Measurements from ENCODE around the gene ZNF688.

ZNF688 gene

DNA sequence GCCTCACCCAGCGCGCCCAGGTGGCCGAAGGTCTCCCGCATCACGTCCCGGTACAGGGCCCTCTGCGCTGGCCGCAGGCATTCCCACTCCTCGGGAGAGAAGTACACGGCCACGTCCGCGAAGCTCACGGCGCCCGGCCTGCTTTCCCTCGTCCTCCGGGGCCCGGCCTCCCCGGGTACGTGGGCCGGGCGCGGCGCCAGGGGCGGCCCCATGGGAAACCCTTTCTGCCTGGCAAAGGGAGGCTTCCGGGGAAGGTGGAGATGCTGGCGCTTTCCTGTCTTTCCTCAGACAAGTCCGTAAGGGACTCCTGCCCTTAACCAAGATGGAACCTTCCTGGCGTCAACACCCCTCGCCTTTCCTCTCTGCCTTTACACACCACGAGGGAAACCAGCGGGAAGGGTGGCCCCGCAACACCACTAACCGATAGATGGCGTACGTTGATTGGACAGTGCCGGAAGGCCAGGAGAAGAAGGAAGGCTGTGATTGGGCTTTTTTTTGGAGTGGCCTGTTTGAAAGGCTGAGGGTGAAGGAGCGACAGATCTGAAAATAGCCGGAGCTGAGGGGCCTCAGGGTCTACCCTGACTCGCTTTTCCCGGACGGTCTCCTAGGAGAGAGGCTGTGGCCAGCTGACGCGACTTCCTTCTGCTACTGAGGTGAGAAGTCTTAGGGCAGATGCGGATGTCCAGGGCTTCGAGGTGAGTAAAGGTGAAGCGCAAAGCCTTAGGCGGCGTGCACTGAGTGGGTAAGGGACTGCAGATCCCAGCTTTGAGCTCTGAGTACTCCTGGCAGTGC, 14.1 kb upstream of the ZNF688 start, which contains the start of gene ZNF785:
Gene ZNF785, minus strand, starts transcription at position 298 of the 792 bp plus-strand sequence. Its CDS starts 86 bp downstream, at position 212.
- DNase-seq (ENCODE audit: extremely low read depth in 1 of 2, low read depth in 1 of 2) = peak; percentile 74 to 94

GRCh38 chr16:30585022-30585399, 13.5 kb upstream of the ZNF688 start:
- DNase-seq (ENCODE audit: extremely low read depth in 1 of 2, low read depth in 1 of 2) = no peak

- DNase-seq (ENCODE audit: extremely low read depth in 1 of 2, low read depth in 1 of 2) = no peak
Measured at GRCh38 chr16:30582611-30583340, 11.3 kb upstream of the ZNF688 start.

GRCh38 chr16:30581457-30581856, 9.9 kb upstream of the ZNF688 start:
- DNase-seq (ENCODE audit: extremely low read depth in 1 of 2, low read depth in 1 of 2) = no peak

- no peak for DNase-seq (ENCODE audit: extremely low read depth in 1 of 2, low read depth in 1 of 2)
Measured at GRCh38 chr16:30574678-30575077, 3.2 kb upstream of the ZNF688 start.

DNA sequence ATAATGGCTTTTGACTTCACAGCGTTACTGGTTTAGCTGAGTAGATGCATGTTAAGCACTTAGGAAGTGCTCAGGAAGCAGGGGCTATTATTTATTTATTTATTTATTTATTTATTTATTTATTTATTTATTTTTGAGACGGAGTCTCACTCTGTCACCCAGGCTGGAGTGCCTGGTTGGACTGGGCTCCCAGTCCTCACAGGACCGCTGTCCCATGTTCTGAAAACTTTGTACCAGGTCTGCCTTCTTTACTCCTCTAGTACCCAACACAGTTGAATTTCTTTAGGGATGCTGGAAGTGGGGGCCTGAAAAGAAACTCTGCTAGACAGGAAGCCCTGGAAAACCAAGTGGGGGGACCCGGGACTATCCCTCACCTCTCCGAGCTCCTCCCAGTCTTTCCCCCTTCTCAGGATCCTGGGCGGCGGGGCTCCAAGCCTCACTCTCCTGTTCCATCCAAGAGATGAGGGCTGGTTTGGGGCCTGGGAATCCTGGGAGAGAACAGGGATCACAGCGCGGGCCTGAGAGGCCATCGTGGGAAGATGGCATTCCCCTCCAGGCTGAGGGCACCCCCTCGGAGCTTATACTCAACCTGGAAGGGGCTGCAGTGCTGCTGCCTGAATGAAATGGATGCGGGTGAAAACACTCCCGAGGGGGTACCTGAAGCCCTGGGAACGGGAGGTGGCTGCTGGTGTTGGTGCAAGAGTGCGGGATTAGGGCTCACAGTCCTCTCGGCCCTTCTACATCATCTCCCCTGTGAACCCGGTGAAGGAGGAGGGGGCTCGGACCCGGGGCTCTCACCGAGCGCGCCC, 674 bp downstream of the ZNF688 start:
- DNase-seq (ENCODE audit: extremely low read depth in 1 of 2, low read depth in 1 of 2) = no peak

DNA sequence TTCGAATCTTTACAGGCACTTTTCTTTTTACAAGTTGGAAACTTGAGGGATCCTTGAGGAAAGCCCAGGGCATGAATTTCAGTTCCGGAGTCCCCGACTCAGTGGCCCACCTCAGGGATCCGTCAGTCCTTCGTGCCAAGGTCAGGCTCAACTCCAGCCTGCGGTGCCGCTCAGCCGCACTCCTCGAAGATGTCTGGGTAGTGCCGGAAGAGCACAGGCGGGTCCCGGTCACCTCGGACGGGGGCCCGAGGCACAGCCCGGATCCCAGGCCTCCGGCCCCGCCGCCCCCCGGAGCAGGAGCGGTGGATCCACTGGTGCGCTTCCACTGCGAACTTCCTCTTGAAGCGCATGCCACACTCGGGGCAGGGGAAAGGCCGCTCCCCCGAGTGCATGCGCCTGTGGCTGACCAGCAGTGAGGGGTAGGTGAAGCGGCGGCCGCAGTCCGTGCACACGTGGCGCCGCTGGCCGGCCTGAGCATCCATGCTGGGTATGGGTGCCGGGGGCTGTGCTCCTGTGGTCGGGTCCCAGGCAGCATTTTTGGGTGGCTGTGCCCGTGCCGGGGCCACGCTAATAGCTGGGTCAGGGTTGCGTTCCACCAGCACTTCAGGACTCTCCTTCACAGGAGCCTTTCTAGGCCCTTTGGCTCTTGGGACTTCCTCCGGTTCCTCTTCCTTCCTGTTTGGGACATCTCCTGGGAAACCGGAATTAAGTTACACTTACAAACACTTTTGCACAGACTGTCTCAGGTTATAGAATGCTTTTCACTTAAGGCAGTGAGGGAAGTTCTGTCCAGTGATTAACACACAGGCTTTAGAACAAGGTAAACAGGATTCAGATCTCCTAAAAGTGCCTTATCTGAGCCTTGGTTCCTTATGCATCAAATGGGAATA, 1.5 kb downstream of the ZNF688 start:
- DNase-seq (ENCODE audit: extremely low read depth in 1 of 2, low read depth in 1 of 2) = no peak

DNA sequence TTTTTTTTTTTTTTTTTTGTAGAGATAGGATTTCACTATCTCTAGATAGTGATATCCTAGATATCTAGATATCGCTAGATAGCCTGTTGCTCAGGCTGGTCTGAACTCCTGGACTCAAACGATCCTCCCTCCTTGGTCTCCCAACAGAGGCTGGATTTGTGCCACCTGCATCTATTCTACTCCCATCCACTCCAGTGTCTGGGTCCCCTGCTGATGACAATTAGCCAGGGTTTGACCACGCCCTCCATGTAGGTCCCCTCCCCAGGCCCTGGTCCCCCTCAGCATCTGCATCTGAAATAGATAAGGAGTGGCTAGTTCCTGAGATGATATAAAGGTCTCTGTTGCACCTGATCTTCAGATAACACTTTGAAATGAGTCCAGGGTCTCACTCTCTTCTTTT, 2.2 kb downstream of the ZNF688 start:
- DNase-seq (ENCODE audit: extremely low read depth in 1 of 2, low read depth in 1 of 2) = no peak

GRCh38 chr16:30567991-30568638, 3.4 kb downstream of the ZNF688 start:
- peak in 1 of 2 donors; percentile 32 for DNase-seq (ENCODE audit: extremely low read depth in 1 of 2, low read depth in 1 of 2)

DNA sequence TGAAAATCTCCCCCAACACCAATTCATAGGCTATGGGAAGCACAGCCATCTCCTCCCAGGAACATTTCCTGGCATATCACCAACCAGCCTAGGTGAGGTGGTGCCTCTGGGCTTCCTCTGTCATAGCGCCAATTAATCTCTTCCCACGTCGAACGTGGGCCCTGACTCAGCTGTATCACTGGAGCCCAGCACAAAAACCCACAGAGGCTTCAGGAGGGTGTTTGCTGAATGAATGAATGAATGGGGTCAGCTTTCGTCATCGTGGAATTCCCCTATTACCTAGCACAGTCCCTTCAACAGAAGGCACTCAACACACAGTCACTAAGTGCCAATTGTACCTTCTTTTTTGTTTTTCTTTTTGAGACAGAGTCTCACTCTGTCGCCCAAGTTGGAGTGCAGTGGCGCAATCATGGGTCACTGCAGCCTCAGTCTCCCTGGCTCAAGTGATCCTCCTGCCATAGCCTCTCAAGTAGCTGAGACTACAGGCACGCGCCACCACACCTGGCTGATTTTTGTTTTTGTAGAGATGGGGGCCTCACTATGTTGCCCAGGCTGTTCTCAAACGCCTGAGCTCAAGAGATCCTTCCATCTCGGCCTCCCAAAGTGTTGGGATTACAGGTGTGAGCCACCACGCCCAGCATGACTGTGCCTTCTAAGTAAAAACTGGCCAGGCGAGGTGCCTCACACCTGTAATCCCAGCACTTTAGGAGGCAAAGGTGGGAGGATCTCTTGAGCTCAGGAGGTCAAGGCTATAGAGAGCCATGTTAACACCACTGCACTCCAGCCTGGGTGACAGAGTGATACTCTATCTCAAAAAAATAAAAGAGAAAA, 4.1 kb downstream of the ZNF688 start:
- DNase-seq (ENCODE audit: extremely low read depth in 1 of 2, low read depth in 1 of 2) = peak in 1 of 2 donors; percentile 65

GRCh38 chr16:30566531-30566930, 5.0 kb downstream of the ZNF688 start:
- no peak for DNase-seq (ENCODE audit: extremely low read depth in 1 of 2, low read depth in 1 of 2)

DNA sequence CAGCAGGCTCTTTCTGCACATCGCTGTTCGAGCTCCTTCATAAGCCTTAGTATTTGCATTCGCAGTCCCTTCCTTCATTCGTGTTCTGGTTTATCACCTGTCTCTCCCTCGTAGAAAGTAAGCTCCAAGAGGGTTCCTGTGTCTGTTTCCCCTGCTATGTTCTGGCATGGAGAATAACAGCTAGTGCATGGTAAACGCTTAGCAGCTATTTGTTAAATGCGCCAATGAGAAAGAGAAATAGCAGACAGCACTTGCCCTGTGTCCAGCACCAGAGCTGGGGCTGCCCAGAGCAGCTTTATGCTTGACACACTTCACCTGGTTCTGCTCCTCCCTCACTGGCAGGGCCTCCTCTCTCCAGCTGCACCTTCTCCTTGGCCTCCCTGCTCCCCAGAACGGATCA, 5.5 kb downstream of the ZNF688 start:
- DNase-seq (ENCODE audit: extremely low read depth in 1 of 2, low read depth in 1 of 2) = no peak

DNA sequence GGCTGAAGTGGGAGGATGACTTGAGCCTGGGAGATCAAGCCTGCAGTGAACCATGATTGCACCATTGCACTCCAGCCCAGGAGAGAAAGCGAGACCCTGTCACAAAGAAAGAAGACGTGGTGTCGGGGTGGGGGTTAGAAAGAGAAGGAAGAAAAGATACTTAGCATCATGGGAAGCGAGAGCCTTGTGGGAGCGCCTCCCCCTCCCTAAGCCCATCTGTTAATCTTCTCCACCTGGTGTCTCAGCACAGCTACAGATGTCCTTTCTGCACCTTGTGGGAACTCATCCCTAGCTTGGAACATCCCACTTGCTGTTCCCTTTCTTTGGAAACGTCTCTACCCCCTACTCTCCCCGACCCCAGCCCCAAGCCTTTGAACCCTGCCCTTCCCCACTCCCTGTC, 6.0 kb downstream of the ZNF688 start:
- no peak for DNase-seq (ENCODE audit: extremely low read depth in 1 of 2, low read depth in 1 of 2)

GRCh38 chr16:30562021-30562420, 9.5 kb downstream of the ZNF688 start:
- no peak for DNase-seq (ENCODE audit: extremely low read depth in 1 of 2, low read depth in 1 of 2)

DNA sequence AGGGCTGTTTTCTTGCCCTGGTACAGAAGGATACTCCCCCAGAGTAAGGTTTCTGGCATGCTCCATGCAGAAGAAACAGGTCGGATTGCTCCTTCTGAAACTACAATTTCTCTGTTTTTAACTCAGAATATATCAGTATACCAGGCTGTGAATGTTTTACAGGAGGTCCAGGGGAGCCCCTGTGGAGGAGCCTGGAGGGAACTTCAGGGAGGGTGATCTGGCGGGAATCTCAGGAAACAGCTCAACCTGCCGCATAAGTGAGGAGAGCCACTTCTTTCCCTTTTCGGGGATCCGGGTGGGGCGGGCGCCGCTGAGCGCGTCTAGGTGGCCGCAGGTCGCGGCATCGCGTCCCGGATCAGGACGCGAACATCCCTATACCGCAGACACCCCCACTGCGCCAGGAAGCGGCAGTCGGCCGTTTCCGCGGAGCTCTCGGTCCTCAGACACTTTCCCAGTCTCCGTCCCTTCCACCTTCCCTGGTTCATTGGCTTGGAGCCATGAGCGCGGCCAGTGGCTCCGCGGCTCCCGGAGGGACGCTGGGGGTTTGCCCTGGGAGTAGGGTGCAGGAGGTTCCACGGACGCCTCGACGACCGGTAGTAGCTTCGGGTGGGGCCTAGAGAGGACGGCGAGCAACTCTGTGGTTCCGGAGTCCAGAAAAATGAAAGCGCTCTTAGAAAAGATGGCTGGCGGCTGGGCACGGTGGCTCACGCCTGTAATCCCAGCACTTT, 10.3 kb downstream of the ZNF688 start:
- DNase-seq (ENCODE audit: extremely low read depth in 1 of 2, low read depth in 1 of 2) = no peak

DNA sequence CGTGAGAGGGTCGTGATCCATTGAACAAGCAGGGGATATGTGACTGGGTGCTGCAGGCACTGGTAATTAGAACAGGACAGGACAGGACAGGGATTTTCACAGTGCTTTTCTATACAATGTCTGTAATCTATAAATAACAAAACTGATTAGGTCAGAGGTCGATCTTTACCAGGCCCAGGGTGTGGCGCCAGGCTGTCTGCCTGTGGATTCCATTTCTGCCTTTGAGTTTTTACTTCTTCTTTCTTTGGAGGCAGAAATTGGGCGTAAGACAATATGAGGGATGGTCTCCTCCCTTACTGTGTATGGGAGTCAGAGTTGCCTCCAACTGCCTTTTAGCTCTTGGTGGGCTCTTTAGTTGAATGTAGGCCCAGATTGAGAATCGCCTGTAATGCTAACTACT, 11.8 kb downstream of the ZNF688 start:
- DNase-seq (ENCODE audit: extremely low read depth in 1 of 2, low read depth in 1 of 2) = no peak

GRCh38 chr16:30558789-30559377, 12.6 kb downstream of the ZNF688 start:
- no peak for DNase-seq (ENCODE audit: extremely low read depth in 1 of 2, low read depth in 1 of 2)
